IPS-18a (cell line): ENCODE data around the gene CAPN5.
"Not testable (repeated sequence)": the region's sequence is repeated elsewhere in the genome, so short reads cannot be mapped to it uniquely, and the experiment has no call there.

Source experiments
- H3K27ac ChIP-seq: one replicate; pipeline ENCODE4 v1.5.1; 2013; ENCODE audit warnings: low read length
- H3K27me3 ChIP-seq: one replicate; pipeline ENCODE4 v1.6.1; 2013; ENCODE audit warnings: mild to moderate bottlenecking, low read length; ENCODE audit not compliant: control insufficient read depth, insufficient read depth
- H3K36me3 ChIP-seq: one replicate; pipeline ENCODE4 v1.6.1; 2013; ENCODE audit warnings: low read depth, low read length; ENCODE audit not compliant: control insufficient read depth
- H3K4me1 ChIP-seq: one replicate; pipeline ENCODE4 v1.6.1; 2013; ENCODE audit warnings: low read depth, low read length; ENCODE audit not compliant: control insufficient read depth
- H3K4me3 ChIP-seq: one replicate; pipeline ENCODE4 v1.5.1; 2013; ENCODE audit warnings: low read length
- H3K9ac ChIP-seq: one replicate; pipeline ENCODE4 v1.6.1; 2013; ENCODE audit warnings: mild to moderate bottlenecking, low read length, moderate library complexity
- H3K9me3 ChIP-seq: one replicate; pipeline ENCODE4 v1.6.1; 2013; ENCODE audit warnings: low read depth, low read length; ENCODE audit not compliant: control insufficient read depth

CAPN5 gene

DNA sequence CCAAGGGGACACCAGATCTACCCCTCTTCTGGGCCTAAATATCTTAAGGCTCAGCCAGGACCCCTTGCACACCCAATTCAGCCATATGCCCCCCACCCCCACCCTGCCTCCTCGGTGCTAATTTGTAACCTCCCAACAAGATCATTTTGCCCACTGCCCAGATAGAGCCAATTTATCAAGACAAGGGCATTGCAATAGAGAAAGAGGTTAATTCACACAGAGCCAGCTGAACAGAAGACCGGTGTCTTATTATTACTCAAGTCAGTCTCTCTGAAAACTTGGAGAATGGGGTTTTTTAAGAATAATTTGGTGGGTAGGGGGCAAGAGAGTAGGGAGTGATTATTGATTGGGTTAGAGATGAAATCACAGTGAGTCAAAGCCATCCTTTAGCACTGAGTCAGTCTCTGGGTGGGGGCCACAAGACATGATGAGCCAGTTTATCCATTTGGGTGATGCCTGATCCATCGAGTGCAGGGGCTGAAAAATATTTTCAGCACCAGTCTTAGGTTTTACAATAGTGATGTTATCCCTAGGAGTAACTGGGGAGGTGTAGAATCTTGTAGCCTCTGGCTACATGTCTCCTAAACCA is 9.9 kb upstream of the CAPN5 start:
- Histone ChIP-seq H3K36me3 (no peaks in the 10 kb centered on the region), H3K27ac (no peak overlapping the region), H3K4me1 (no peaks in the 10 kb centered on the region), H3K9me3 (no peaks in the 10 kb centered on the region), H3K4me3 (no peak overlapping the region), H3K27me3 (no peaks in the 10 kb centered on the region), H3K9ac (no peak overlapping the region)

DNA sequence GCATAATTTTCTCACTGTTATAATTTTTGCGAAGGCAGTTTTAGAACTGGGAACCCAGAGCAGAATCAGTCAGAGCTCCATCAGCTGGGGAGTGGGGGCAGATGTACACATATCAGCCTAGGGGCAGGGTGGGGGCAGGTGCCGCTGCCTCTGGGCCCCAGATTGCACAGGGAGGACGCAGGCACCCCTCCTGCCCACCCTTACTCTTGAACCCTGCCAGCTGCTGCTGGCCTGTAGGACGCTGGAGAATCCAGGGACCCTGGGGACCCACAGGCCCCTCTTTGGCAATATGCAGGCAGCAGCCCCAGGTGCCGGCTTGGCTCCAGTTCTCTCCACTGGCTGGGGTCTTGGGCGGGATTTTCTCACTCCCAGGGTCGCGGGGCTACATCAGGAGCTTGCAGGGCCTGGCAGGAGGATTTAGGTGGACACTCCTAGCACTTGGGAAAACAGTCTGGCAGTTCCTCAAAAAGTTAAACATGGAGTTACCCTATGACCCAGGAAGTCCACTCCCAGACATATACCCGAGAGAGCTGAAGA is 8.8 kb upstream of the CAPN5 start:
- Histone ChIP-seq H3K36me3 (no peaks in the 10 kb centered on the region), H3K4me1 (no peaks in the 10 kb centered on the region)

DNA sequence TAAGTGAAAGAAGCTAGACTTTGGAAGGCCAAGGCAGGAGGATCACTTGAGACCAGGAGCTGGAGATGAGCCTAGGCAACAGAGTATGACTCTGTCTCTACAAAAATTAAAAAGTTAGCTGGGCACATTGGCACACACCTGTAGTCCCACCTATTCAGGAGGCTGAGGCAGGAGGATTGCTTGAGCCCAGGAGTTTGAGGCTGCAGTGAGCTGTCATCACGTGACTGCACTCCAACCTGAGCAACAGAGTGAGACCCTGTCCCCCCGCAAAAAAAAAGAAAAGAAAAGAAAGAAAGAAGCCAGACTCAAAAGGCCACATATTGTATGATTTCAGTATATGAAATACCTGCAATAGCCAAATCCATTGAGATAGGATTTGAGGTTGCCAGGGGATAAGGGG is 7.9 kb upstream of the CAPN5 start:
- no peaks in the 10 kb centered on the region for H3K36me3 ChIP-seq

More for the DNA sequence above, 8.8 kb upstream of the CAPN5 start:
- Histone ChIP-seq H3K4me3 (no peak overlapping the region), H3K27ac (no peak overlapping the region), H3K9me3 (no peaks in the 10 kb centered on the region), H3K9ac (no peak overlapping the region), H3K27me3 (no peaks in the 10 kb centered on the region)

DNA sequence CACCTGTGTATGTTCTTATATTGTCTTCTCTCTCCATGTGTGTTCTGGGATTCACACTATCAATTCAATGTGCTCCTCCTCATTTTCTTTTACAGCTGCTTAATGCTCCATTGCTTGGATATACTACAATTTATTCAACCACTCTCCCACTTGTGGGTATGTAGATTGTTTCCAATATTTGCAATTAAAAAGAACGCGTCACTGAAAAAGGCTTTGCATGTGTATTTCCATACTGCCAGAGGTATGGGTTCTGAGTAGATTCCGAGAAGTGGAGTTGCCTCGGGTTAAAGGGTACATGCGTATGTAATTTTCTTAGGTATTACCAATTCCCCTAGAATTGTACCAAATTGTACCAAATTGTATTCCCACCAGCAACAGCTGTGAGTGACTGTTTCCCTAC is 7.0 kb upstream of the CAPN5 start:
- H3K36me3 ChIP-seq, result no peaks in the 10 kb centered on the region
- no peak overlapping the region for H3K4me3 ChIP-seq
- no peaks in the 10 kb centered on the region for H3K9me3 ChIP-seq
- no peak overlapping the region for H3K9ac ChIP-seq
- H3K4me1 ChIP-seq, result no peaks in the 10 kb centered on the region
- H3K27ac ChIP-seq, result no peak overlapping the region
- peaks cover 4% of the 10 kb centered on the region for H3K27me3 ChIP-seq

More for the DNA sequence above, 7.9 kb upstream of the CAPN5 start:
- Histone ChIP-seq H3K9ac (no peak overlapping the region), H3K4me1 (no peaks in the 10 kb centered on the region), H3K27ac (no peak overlapping the region), H3K4me3 (no peak overlapping the region), H3K27me3 (no peaks in the 10 kb centered on the region), H3K9me3 (no peaks in the 10 kb centered on the region)

DNA sequence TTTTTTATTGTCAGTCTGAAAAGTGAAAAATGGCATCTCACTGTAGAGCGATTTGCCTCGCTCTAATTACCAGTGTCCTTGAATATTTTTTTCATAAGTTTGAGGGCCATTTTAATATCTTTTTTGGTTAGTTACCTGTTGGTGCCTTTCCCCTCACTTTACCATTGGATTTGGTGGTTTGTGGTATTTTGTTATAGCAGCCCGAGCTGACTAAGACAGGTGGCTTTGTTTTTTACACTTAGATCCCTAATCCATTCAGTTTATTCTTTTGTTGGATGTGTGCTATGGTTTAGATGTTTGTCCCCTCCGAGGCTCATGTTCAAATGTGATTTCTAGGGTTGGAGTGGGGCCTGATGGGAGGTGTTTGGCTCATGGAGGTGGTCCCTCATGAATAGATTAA is 6.5 kb upstream of the CAPN5 start:
- Histone ChIP-seq H3K27ac (no peak overlapping the region), H3K4me3 (no peak overlapping the region), H3K36me3 (no peaks in the 10 kb centered on the region), H3K9ac (no peak overlapping the region), H3K4me1 (no peaks in the 10 kb centered on the region), H3K27me3 (peaks cover 8% of the 10 kb centered on the region), H3K9me3 (no peaks in the 10 kb centered on the region)

DNA sequence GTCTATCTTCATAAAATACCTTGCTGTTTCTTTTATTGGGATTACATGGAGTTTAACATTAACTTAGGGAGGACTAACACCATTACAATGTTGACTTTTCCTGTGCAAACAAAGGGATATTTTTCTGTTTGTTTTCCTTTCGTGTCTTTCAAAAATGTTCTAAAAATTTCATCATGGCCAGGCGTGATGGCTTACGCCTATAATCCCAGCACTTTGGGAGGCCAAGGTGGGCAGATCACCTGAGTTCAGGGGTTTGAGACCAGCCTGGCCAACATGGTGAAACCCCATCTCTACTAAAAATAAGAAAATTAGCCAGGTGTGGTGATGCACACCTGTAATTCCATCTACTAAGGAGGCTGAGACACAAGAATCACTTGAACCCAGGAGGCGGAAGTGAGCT is 5.5 kb upstream of the CAPN5 start:
- H3K4me1 ChIP-seq, H3K9me3 ChIP-seq, H3K4me3 ChIP-seq, H3K36me3 ChIP-seq, H3K9ac ChIP-seq, H3K27ac ChIP-seq: not testable (repeated sequence)
- peaks cover 13% of the 10 kb centered on the region for H3K27me3 ChIP-seq

DNA sequence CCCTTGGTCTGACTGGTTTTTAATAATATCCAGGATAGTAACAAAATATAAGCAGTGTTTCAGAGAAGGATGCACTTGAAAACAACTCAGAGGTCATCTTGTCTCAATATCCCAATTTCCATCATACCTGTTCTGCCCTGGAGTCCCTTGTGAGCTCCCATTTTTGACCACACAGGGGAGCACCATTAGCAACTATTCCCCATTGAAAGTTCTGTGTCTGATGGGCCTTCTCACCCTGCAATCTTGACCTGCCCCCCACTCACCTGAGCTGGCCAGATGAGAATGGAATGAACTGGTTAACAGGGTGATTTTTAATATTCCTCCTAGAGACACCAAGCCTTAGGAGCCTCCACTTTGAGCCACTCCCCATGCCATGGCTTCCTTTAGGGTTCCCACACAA is 3.8 kb upstream of the CAPN5 start:
- H3K4me3 ChIP-seq, result no peak overlapping the region
- H3K27me3 ChIP-seq, result peaks cover 18% of the 10 kb centered on the region
- no peaks in the 10 kb centered on the region for H3K9me3 ChIP-seq
- H3K36me3 ChIP-seq, result no peaks in the 10 kb centered on the region
- no peak overlapping the region for H3K27ac ChIP-seq
- H3K4me1 ChIP-seq, result peaks cover 9% of the 10 kb centered on the region
- H3K9ac ChIP-seq, result no peak overlapping the region

DNA sequence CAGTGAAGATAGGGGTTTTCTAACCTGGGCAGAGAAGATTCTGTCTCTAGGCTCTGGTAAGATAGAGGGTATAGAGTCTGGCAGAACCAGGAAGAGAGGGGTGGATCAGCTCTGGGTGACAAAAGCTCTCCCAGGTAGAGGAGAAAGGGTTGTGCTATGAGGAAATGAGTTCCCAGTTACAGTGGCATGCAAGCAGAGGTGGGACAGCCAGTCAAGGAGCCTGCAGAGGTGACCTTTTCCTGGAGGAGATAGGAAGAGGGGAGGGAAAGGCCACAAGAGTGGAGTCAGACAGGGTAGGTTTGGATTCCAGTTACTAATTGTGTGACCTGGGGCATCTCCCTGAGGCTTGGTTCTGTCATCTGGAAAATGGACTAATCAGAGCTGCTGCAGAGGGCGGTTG is 3.4 kb upstream of the CAPN5 start:
- H3K36me3 ChIP-seq, result no peaks in the 10 kb centered on the region
- no peak overlapping the region for H3K4me3 ChIP-seq
- no peak overlapping the region for H3K9ac ChIP-seq
- peaks cover 21% of the 10 kb centered on the region for H3K27me3 ChIP-seq
- peaks cover 9% of the 10 kb centered on the region for H3K4me1 ChIP-seq
- H3K9me3 ChIP-seq, result no peaks in the 10 kb centered on the region
- no peak overlapping the region for H3K27ac ChIP-seq

DNA sequence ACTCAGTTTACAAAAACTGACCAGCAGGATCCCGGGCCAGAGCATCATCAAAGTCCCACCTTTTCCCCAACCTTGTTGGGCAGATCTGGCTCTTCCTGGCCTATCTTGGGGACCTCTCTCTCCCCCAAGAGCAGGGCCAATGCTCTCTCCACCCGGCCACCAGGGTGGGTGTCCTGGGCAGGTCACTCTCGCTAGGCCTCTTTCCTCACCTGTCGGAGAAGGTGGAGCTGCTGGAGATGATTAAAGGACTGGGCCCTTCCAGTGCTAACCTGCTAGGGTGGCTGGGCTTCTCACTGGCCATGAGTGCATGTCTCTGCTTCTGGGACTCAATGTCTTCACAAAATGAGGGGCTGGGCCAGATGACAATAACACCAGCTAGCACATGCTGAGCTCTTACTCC is 2.9 kb upstream of the CAPN5 start:
- peaks cover 9% of the 10 kb centered on the region for H3K4me1 ChIP-seq
- no peak overlapping the region for H3K9ac ChIP-seq
- H3K4me3 ChIP-seq, result no peak overlapping the region
- no peaks in the 10 kb centered on the region for H3K9me3 ChIP-seq
- H3K27me3 ChIP-seq, result peaks cover 21% of the 10 kb centered on the region
- H3K27ac ChIP-seq, result no peak overlapping the region
- H3K36me3 ChIP-seq, result no peaks in the 10 kb centered on the region

DNA sequence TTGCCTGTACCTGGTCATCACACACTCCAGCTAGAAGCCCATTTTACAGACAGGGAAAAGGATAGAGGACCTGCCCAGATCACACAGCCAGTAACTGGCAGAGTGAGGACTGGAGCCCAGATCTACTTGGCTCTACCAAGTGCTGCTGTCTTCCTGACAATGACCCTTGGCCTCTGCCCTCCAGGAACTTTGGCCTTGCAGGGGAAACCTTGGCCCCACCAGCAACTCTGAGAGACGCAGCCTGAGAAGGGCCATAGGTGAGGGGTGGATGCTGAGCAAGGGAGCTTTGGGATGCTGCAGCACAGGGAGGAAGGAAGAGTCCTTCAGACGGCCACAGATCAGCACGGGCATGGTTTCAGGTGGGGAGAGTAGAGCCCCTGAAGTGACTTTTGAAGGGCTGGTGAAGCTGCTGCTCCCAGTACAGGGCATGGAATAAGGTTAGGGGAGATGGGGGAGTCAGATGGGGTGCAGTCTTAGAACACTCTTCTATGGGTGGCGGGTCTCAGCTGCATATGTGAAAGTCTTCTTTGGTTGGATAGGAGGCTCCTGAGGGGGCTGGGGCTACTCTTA is 2.0 kb upstream of the CAPN5 start:
- Histone ChIP-seq H3K4me1 (peaks cover 9% of the 10 kb centered on the region), H3K9ac (no peak overlapping the region), H3K36me3 (no peaks in the 10 kb centered on the region), H3K9me3 (no peaks in the 10 kb centered on the region), H3K27me3 (peaks cover 21% of the 10 kb centered on the region), H3K4me3 (no peak overlapping the region), H3K27ac (no peak overlapping the region)

DNA sequence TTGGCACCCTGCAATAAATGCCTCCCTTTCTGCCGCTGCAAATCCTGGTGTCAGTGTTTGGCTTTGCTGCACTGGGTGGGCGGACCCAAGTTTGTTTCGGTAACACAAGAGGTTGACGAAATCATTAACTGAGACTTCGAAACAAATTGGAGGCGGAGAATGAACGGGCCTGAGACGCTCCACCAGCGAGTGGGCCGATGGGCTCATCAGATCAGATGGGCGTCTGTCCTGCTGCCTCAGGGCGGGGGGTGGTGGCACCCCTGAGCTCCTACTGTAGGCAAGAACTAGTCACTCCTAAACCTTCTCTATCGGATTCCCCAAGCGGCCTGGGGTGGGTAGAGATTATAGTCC is 918 bp upstream of the CAPN5 start:
- H3K4me3 ChIP-seq, result peak overlapping the region; percentile 65
- peaks cover 21% of the 10 kb centered on the region for H3K27me3 ChIP-seq
- H3K4me1 ChIP-seq, result peaks cover 9% of the 10 kb centered on the region
- no peaks in the 10 kb centered on the region for H3K36me3 ChIP-seq
- H3K9me3 ChIP-seq, result no peaks in the 10 kb centered on the region
- H3K27ac ChIP-seq, result no peak overlapping the region
- H3K9ac ChIP-seq, result peak overlapping the region; percentile 33

DNA sequence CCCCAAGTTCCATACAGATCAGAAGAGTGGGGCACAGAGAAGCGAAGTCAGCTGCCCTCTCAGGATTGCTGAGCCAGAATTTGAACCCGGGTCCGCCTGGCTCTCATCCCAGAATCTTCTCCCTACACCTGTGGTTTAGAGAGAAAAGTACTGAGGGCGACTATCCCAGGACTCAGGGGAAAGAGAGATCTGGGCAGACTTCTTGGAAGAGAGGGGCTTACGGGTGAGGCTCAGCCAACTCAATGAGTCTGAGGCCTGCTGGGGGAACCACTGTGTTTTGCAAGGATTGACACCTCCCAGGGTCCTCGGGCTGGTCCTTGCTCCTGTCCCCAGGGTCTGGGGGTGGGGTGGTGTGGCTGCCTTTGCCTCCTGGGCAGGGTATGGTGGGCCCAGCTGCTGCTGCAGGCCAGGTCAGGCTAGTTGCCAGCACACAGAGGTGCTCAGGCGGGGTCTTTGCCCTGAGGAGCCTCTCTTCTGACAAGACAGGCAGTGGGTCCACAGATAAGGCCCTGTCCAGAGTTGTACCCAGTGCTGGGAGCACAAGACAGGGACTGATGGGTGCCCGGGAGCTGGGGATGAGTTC is 1.2 kb downstream of the CAPN5 start:
- peaks cover 21% of the 10 kb centered on the region for H3K27me3 ChIP-seq
- no peak overlapping the region for H3K27ac ChIP-seq
- peaks cover 9% of the 10 kb centered on the region for H3K4me1 ChIP-seq
- H3K9me3 ChIP-seq, result no peaks in the 10 kb centered on the region
- H3K4me3 ChIP-seq, result peak overlapping the region; percentile 65
- no peak overlapping the region for H3K9ac ChIP-seq
- no peaks in the 10 kb centered on the region for H3K36me3 ChIP-seq
